Ovary (tissue), 3 donors: ENCODE data around the gene METRN.

Experiments
- CTCF ChIP-seq, 3 donors: fragments of 450-650 bp in 2 of 3; fragments of 200-600 bp in 1 of 3; IDR thresholded peaks; one replicate each; pipeline versions ENCODE4 v1.5.1 to v1.8.0; 2016 to 2022; ENCODE audit warnings: antibody characterized with exemption in 3 of 3, mild to moderate bottlenecking in 1 of 3
- EP300 ChIP-seq: sonication (generic); formaldehyde crosslinking; IDR thresholded peaks from one replicate; pipeline ENCODE4 v1.6.1; 2017; ENCODE audit warnings: antibody characterized with exemption
- POLR2A ChIP-seq: fragments of 450-650 bp; IDR thresholded peaks from one replicate; pipeline ENCODE4 v1.6.1; 2017; ENCODE audit warnings: antibody characterized with exemption, mild to moderate bottlenecking, moderate library complexity
- donor health status: DM: no; HTN: no; CAD: no.

GRCh38 chr16:763369-764183 lies 48.7 kb downstream of the METRN start:
- TF ChIP-seq POLR2A, result no peak
- TF ChIP-seq CTCF (IDR thresholded peaks at IDR 0.05), result no peak
- no peak for TF ChIP-seq EP300
